Central memory CD8-positive, alpha-beta T cell (primary cell): ENCODE data around the gene LPP.
A peak's percentile ranks its signal among the peaks of the same experiment; 100 is the strongest.

Source experiments
- ATAC-seq: fragments of 150-1000 bp; cut with Tn5 transposase; replicated peaks from 2 replicates; pipeline ENCODE4 v1.10.0; 2022; ENCODE audit warnings: mild to moderate bottlenecking, moderate FRiP score, moderate number of reproducible peaks; ENCODE audit not compliant: poor library complexity, severe bottlenecking; ENCODE audit errors: extremely low read depth
- DNase-seq, 2 donors: peaks; one replicate each; pipeline ENCODE4 v3.0.0; 2021; ENCODE audit warnings: low spot score in 2 of 2
- H3K27ac Mint-ChIP-seq: one replicate; pipeline ENCODE4 v1.8.0; 2022; ENCODE audit warnings: low read depth, mild to moderate bottlenecking, moderate library complexity, mixed read lengths
- H3K27me3 Mint-ChIP-seq: one replicate; pipeline ENCODE4 v1.8.0; 2022; ENCODE audit warnings: mixed read lengths
- H3K36me3 Mint-ChIP-seq: one replicate; pipeline ENCODE4 v1.8.0; 2022; ENCODE audit warnings: mild to moderate bottlenecking, moderate library complexity, mixed read lengths; ENCODE audit not compliant: insufficient read depth
- H3K4me1 Mint-ChIP-seq: one replicate; pipeline ENCODE4 v1.8.0; 2022; ENCODE audit warnings: mixed read lengths
- H3K4me3 Mint-ChIP-seq: one replicate; pipeline ENCODE4 v1.8.0; 2022; ENCODE audit warnings: mild to moderate bottlenecking, moderate library complexity, mixed read lengths
- H3K9me3 Mint-ChIP-seq: one replicate; pipeline ENCODE4 v1.8.0; 2022; ENCODE audit warnings: mixed read lengths

The LPP gene

DNA sequence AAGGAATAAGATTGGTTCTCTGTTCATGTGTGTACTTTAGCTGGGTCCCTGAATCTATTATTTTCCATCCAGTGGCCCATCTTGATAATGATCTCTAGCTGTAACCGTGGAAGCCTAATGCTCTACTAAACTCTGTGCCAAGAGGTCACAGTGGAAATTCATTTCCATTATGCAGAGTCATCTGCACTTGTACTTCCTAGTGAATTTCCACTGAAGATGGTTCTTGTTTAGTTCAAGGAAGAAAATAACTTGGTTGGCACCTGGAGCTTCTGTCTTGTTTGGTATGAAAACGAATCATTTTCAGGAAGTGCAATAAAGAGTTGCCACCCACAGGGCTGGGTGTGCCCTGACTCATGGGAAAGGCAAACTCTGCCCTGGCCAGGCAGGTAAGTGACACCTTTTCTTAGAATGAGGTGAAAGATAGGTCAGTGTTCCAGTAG lies 10.3 kb downstream of the LPP start:
- Mint-ChIP-seq H3K36me3 (peaks cover 3% of the 10 kb centered on the region), H3K4me1 (peaks cover 52% of the 10 kb centered on the region), H3K27me3 (no peaks in the 10 kb centered on the region), H3K4me3 (peak overlapping the region; percentile 6), H3K9me3 (no peaks in the 10 kb centered on the region), H3K27ac (no peak overlapping the region)
- ATAC-seq: no peak
- DNase-seq: no peak

DNA sequence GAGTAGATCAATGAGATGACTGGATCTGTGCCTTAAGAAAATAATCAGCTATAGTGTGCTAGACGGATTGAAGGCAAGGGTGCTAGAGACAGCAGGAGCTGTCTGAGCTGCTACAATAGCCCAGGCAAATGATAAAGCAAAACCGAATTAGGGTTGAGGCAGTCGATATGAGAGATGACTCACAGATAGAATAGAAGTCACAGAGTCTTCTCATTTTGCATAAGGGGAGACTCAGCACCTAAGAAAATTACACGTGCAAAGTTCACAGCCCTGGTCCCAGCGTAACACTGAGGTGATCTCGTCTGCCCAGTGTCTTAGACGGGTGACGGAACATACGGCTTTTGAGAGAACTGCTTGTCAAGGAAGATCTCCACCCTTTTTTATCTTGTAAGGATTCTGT lies 11.6 kb downstream of the LPP start:
- Mint-ChIP-seq H3K9me3 (no peaks in the 10 kb centered on the region), H3K27me3 (no peaks in the 10 kb centered on the region), H3K27ac (no peak overlapping the region), H3K4me1 (peaks cover 53% of the 10 kb centered on the region), H3K4me3 (no peak overlapping the region), H3K36me3 (no peaks in the 10 kb centered on the region)
- ATAC-seq (no peak), DNase-seq (no peak)

DNA sequence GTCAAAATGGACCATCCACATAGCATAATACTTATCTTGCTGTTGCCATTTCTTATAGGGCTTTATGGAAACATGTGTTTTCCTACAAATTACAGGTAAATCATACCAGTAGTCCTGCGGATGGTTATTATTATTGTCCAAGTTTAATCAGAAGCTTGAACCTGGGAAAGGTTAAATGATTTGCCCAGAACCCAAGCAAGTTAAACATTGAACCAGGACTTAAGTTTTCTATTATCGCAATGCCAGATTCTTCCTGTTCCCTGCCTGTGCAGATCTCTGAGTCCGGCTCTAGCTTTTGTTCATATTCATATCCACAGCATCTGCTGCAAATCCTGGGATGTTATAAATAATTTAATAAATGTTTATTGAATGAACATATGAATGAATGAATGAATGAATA lies 12.5 kb downstream of the LPP start:
- Mint-ChIP-seq H3K4me3 (no peak overlapping the region), H3K27ac (peak overlapping the region; percentile 65), H3K36me3 (no peaks in the 10 kb centered on the region), H3K27me3 (no peaks in the 10 kb centered on the region), H3K9me3 (no peaks in the 10 kb centered on the region), H3K4me1 (peaks cover 57% of the 10 kb centered on the region)
- ATAC-seq: no peak
- no peak for DNase-seq

DNA sequence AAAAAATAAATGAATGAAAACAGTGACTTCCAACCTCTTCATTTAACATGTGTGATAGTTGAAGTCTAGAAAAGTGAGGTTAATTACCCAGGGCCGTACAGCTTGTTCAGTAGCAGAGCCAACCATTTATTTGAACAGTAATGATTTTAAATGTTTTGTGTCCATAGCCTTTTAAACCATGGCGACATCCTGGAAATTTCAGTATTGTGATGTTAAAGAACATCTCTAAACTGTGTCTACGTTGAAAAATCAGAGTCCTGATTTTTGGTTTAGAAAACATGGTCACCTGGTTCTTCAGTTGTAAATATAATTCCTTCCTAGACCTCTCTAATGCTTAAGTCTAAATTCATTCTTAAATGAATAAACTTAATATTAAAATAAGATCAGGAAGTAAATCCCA lies 14.2 kb downstream of the LPP start:
- Mint-ChIP-seq H3K27ac (no peak overlapping the region), H3K4me1 (peaks cover 48% of the 10 kb centered on the region), H3K4me3 (no peak overlapping the region), H3K36me3 (no peaks in the 10 kb centered on the region), H3K27me3 (no peaks in the 10 kb centered on the region), H3K9me3 (no peaks in the 10 kb centered on the region)
- no peak for ATAC-seq
- no peak for DNase-seq

DNA sequence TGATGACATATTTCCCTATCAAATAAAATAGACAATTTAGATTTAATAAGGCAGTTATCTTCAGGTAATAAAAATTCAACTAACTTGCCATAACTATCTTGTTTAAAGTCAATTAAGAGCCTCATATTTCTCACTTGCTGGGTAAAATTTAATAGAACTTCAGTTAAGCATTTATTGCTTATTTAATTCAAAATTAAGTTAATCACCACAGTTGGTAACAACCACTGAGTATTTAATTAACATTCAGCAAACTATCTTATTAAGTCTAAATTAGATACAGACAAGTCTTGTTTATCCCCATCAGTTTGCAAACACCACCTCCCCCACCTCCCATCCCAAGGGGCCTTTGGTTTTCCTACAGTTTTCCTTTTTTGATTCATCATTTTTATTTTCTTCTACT lies 14.7 kb downstream of the LPP start:
- H3K36me3 Mint-ChIP-seq: no peaks in the 10 kb centered on the region
- H3K27ac Mint-ChIP-seq: no peak overlapping the region
- no peaks in the 10 kb centered on the region for H3K9me3 Mint-ChIP-seq
- H3K4me1 Mint-ChIP-seq: peaks cover 44% of the 10 kb centered on the region
- no peak for ATAC-seq
- DNase-seq: no peak
- no peaks in the 10 kb centered on the region for H3K27me3 Mint-ChIP-seq
- H3K4me3 Mint-ChIP-seq: no peak overlapping the region

DNA sequence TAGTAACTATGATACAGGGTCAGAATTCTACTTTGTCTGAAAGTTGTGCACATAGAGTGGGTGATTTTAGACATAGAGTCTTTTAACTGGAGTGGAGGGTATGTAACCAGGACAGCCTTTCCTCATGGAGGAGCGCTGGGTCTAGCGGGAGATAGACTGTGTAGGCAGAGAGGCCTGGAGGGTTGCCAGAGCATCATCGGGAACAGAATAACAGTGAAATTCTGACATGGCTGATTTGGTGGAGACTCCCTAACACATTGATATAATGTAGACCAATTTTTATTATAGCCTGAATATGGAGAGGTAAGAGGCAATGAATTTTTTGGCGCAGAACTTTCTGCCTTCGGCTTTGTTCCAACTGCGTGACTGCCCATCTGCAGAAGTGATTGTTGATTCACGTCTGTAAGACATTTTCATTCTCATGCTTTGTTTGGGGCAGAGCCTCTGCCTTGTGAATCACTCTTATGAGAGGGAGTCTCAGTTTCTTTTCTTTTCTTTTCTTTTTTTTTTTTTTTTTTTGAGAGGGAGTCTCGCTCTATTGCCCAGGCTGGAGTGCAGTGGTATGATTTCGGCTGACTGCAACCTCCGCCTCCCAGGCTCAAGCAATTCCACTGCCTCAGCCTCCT lies 16.0 kb downstream of the LPP start:
- Mint-ChIP-seq H3K36me3 (no peaks in the 10 kb centered on the region), H3K4me3 (no peak overlapping the region), H3K4me1 (peaks cover 45% of the 10 kb centered on the region), H3K27me3 (no peaks in the 10 kb centered on the region), H3K9me3 (no peaks in the 10 kb centered on the region), H3K27ac (peak overlapping the region; percentile 19)
- DNase-seq (no peak), ATAC-seq (no peak)

DNA sequence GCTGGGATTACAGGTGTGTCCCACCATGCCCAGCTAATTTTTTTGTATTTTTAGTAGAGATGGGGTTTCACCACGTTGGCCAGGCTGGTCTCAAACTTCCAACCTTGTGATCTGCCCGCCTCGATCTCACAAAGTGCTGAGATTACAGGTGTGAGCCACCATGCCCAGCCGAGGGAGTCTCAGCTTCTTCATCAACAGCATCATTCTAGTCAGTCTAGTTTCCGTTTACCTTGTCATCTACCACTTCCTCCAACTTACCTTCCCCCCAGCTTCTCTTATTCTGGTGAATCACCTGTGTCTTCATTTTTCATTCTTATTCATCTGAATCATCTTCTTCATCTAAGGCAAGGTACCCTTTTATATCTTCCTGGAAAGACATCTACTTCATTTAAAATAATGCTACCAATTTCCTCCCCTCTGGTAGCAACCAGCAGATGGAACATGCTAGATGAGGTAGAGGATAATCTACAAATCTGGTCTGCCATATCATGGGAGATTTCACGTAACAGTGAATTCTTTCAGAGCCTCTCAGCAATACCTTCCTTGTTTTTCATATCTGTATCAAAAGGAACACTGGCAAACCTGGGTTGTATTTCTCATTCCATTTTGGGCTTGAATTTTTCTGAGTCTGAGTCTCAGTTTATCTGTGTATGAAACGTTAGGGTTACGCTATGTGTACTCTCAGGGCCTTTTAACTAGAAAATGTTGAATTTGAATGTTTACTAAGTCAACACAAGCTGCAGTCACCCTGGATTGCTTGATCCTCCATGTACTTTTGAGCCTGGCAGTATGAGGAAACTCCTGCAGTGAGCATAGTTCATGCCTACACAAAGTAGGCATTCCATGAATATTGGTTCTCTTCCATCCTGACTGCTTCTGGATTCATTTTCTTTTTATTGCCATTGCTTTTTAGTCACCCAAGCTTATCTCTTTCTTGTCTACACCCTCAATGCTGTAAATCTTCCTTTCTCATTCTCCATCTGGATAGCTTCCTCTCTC lies 16.8 kb downstream of the LPP start:
- no peaks in the 10 kb centered on the region for H3K27me3 Mint-ChIP-seq
- ATAC-seq: peak; percentile 87
- H3K4me1 Mint-ChIP-seq: peaks cover 45% of the 10 kb centered on the region

DNA sequence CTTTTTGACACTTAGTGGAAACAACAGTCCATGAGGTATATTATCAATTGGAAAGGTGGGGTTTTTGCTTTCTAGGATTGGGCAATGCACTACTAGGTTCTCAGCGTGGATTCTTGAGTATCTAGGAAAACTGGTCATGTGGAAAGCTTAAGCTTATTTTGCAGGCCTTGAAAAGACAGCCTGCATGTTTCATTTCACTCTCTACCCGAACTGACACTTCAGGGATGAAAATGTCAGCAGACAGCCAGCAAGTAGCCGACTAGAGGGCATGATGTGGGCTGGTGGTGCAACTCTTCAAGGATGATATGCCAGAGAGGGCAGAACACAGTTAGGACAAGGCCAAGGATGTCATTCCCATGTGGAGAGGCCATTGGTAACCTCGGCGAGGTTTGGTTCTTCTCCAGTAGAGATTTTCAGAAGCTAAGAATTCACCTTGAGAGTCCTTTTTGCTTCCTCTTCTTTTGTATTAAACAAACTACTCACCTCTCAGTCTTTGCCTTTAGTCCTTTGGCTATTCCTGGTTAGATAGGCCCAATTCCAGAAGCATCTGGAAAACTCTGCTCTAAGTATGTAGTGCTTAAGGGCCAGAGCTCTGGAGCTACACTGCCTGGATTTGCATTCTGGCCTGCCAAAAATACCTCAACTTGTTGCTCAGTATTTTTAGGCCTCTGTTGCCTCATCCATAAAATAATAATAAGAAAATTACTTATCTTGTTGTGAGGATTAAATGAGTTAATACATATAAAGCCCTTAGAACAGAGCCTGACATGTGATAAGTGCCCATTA lies 17.9 kb downstream of the LPP start:
- H3K27me3 Mint-ChIP-seq: no peaks in the 10 kb centered on the region
- no peak overlapping the region for H3K4me3 Mint-ChIP-seq
- H3K4me1 Mint-ChIP-seq: peaks cover 46% of the 10 kb centered on the region
- ATAC-seq: no peak
- H3K9me3 Mint-ChIP-seq: no peaks in the 10 kb centered on the region
- H3K27ac Mint-ChIP-seq: no peak overlapping the region
- DNase-seq: no peak
- H3K36me3 Mint-ChIP-seq: no peaks in the 10 kb centered on the region

More for the DNA sequence above, 16.8 kb downstream of the LPP start:
- peak overlapping the region; percentile 1 for H3K4me3 Mint-ChIP-seq
- H3K9me3 Mint-ChIP-seq: no peaks in the 10 kb centered on the region
- H3K36me3 Mint-ChIP-seq: no peaks in the 10 kb centered on the region
- no peak for DNase-seq
- peak overlapping the region; percentile 19 for H3K27ac Mint-ChIP-seq

DNA sequence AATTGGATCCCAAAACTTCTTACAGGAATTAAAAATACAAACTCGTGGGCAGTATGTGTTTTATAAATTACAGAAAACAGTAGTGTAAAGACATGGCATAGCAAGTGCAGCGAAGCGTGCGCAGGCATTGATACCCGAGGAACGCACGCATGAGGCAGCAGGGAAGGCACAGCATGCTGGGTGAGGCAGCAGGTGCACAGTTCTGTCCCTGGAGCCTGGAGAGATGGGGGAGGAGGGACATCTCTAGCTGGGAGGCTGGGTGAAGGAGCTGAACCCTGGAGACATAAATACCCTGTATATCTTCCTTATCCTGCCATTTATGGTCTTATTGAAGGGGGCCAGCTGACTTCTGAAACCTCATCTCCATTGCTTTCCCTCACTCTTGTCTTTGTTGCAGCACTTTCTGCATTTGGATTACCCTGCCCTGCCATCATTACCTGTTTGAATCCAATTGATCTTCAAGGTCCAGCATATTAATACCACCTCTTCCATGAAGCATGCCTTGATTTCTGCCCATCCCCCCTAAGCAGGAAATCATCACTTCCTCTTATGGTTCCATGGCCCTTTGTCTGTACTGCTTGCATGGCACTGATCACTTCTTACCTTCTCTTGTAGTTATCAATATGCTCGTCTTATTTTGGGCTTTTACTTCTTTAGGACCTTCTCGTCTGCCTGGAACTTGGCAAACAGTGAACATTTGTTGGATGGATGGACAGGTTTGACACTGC lies 20.5 kb downstream of the LPP start:
- Mint-ChIP-seq H3K4me1 (peaks cover 72% of the 10 kb centered on the region), H3K27me3 (no peaks in the 10 kb centered on the region), H3K9me3 (no peaks in the 10 kb centered on the region), H3K4me3 (no peak overlapping the region), H3K27ac (no peak overlapping the region), H3K36me3 (peaks cover 7% of the 10 kb centered on the region)
- no peak for ATAC-seq
- DNase-seq: no peak

DNA sequence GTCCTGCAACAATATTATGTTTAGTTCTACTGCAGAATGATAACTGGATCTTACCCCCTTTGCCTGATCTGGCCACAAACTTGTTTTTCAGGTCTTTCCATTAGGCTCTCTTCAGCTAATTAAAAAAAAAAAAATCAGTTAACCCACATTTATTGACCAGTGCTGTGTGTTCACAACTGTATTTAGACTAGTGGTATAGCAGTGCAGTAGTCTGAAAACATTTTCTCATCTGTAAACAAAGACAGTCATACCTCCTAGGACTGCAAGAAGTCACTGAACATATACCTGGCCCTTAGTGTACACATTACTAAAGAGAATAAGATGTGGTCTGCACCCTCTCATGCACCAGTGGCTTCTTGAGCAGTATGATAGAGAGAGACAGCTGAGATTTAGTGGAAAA lies 22.5 kb downstream of the LPP start:
- Mint-ChIP-seq H3K9me3 (no peaks in the 10 kb centered on the region), H3K27ac (no peak overlapping the region), H3K4me1 (peaks cover 63% of the 10 kb centered on the region), H3K4me3 (no peak overlapping the region), H3K27me3 (no peaks in the 10 kb centered on the region), H3K36me3 (peaks cover 7% of the 10 kb centered on the region)
- DNase-seq: no peak
- no peak for ATAC-seq

DNA sequence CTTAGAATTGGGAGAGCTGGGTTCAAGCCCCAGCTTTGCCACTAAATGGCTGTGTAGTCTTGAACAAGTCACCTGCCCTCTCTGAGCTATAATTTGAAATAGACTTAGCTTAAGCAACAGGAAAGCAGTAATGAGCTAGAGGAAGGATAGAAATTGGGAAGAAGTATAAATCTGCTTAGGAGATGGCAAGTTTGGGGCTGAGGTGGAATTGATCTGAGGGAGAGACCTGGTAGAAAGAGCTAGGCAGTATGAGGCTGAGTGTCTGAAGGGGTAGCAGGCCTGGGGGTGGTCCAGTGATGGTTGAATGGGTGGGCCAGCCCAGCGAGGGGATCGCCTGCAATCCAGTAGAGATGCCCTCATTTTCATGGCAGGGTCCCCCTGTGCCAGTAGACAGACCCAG lies 22.9 kb downstream of the LPP start:
- Mint-ChIP-seq H3K27me3 (no peaks in the 10 kb centered on the region), H3K9me3 (no peaks in the 10 kb centered on the region), H3K27ac (no peak overlapping the region), H3K4me1 (peaks cover 62% of the 10 kb centered on the region), H3K36me3 (peaks cover 7% of the 10 kb centered on the region), H3K4me3 (no peak overlapping the region)
- ATAC-seq (no peak), DNase-seq (no peak)

DNA sequence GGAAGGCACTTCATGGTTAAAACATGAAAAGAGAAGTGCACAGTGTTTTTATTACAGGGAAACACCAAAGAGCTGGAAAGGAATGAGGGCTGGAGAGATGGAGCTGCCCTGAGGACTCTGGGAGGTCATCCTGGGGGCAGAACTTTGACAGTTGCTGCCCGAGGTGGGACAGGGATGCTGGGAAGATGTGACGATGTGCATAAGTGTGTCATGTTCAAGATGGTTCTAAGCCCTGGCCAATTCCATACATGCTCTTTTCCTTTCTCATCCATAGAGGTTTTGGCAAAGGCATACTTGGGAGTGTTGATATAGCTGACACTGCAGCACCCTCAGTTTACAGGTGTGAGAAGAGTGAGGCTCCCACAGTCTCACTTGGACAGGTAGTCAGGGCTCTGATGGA lies 23.8 kb downstream of the LPP start:
- peaks cover 7% of the 10 kb centered on the region for H3K36me3 Mint-ChIP-seq
- ATAC-seq: no peak
- H3K27me3 Mint-ChIP-seq: no peaks in the 10 kb centered on the region
- no peak for DNase-seq
- H3K27ac Mint-ChIP-seq: no peak overlapping the region
- peaks cover 62% of the 10 kb centered on the region for H3K4me1 Mint-ChIP-seq
- no peak overlapping the region for H3K4me3 Mint-ChIP-seq
- no peaks in the 10 kb centered on the region for H3K9me3 Mint-ChIP-seq
